Thyroid gland (tissue), 4 donors: Measurements from ENCODE around the gene DLX4. TPM values are rescaled to one million over a fixed set of nuclear protein-coding genes. Genes with fewer than 3 reads are reported as not detected.

Source experiments
- DNase-seq, 2 donors: peaks; one replicate each; pipeline ENCODE4 v3.0.0-alpha.2; 2019
- H3K27ac ChIP-seq, 3 donors: fragments of 200-600 bp; sonication (generic); 1 replicate in 2 of 3; 2 replicates in 1 of 3; pipeline ENCODE4 v1.5.1; 2016 to 2019; ENCODE audit warnings: mild to moderate bottlenecking in 1 of 3, moderate library complexity in 1 of 3
- H3K27me3 ChIP-seq: fragments of 200-600 bp; sonication (generic); one replicate; pipeline ENCODE4 v1.5.1; 2019
- H3K36me3 ChIP-seq, 2 donors: fragments of 200-600 bp; sonication (generic); one replicate each; pipeline ENCODE4 v1.5.1; 2016 to 2019
- H3K4me1 ChIP-seq, 2 donors: fragments of 200-600 bp; sonication (generic); one replicate each; pipeline ENCODE4 v1.5.1; 2017 to 2019
- H3K4me3 ChIP-seq, 3 donors: fragments of 200-600 bp; sonication (generic); replicated peaks in 1 of 3; 1 replicate in 2 of 3; 2 replicates in 1 of 3; pipeline ENCODE4 v1.5.1; 2016; ENCODE audit warnings: mild to moderate bottlenecking in 1 of 3
- H3K9me3 ChIP-seq: fragments of 200-600 bp; sonication (generic); one replicate; pipeline ENCODE4 v1.5.1; 2017
- POLR2A ChIP-seq, 2 donors: fragments of 450-650 bp; IDR thresholded peaks; one replicate each; pipeline ENCODE4 v1.6.1; 2017; ENCODE audit warnings: antibody characterized with exemption in 2 of 2, mild to moderate bottlenecking in 2 of 2, moderate library complexity in 1 of 2
- WGBS, 2 donors: methylation state at CpG; one replicate each; pipeline ENCODE4 v1.1.5; 2017; 5-methylcytosine and 5-hydroxymethylcytosine counted together
- intact Hi-C: fragments of 100-400 bp; cut with DNase I; formaldehyde crosslinking; loops from one replicate; pipeline ENCODE4 v1.15.1; 2023
- total RNA-seq, 4 donors: library from RNA; depleted of rRNA; stranded (reverse); fragments of >200 nt; gene quantifications; one replicate each; pipeline ENCODE4 v1.2.3, GENCODE V29; 2016
- TF ChIP-seq, protein P1 (sequence below), 6 experiments: fragments of 200-600 bp in 3 of 6; fragments of 450-650 bp in 3 of 6; sonication (generic) in 3 of 6; IDR thresholded peaks; one replicate each; pipeline ENCODE4 v1.5.1; 2016 to 2019; ENCODE audit warnings: antibody characterized with exemption in 6 of 6, mild to moderate bottlenecking in 2 of 6, inconsistent platforms in 1 of 6, moderate library complexity in 1 of 6

The DLX4 gene
- total RNA-seq, 4 donors from 2014 or later: 0.56 to 1.2 TPM; not detected in 2

DNA sequence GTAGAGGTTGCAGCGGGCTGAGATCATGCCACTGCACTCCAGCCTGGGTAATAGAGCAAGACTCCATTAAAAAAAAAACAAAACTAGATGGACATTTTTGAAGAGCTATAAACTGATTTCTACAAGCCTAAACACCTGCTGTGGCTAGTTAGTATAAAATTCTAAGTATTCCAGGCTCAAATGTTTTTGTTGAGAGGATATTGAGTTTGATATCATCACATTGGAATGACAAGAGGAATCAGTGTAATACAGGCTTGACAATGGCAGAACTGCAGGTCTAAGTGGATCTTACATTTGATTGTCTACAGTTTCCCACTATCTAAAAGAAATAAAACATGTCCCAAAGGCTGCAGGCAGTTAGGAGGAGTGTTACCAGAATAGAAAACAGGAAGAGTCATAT lies 49.9 kb downstream of the DLX4 start:
- no peaks in the 10 kb centered on the region for H3K36me3 ChIP-seq
- no peak overlapping the region for H3K4me3 ChIP-seq
- peak overlapping the region in 1 of 3 donors; percentile 36 for H3K27ac ChIP-seq
- no peaks in the 10 kb centered on the region for H3K27me3 ChIP-seq
- H3K9me3 ChIP-seq: no peaks in the 10 kb centered on the region
- WGBS, 2 donors: 93 to 97% methylated on average over 1 of the region's 1 CpG
- DNase-seq: no peak
- peaks cover 6 to 7% of the 10 kb centered on the region in 2 donors for H3K4me1 ChIP-seq
- TF ChIP-seq, protein P1, sequence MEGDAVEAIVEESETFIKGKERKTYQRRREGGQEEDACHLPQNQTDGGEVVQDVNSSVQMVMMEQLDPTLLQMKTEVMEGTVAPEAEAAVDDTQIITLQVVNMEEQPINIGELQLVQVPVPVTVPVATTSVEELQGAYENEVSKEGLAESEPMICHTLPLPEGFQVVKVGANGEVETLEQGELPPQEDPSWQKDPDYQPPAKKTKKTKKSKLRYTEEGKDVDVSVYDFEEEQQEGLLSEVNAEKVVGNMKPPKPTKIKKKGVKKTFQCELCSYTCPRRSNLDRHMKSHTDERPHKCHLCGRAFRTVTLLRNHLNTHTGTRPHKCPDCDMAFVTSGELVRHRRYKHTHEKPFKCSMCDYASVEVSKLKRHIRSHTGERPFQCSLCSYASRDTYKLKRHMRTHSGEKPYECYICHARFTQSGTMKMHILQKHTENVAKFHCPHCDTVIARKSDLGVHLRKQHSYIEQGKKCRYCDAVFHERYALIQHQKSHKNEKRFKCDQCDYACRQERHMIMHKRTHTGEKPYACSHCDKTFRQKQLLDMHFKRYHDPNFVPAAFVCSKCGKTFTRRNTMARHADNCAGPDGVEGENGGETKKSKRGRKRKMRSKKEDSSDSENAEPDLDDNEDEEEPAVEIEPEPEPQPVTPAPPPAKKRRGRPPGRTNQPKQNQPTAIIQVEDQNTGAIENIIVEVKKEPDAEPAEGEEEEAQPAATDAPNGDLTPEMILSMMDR (IDR thresholded peaks at IDR 0.05): no peak
- no peak for TF ChIP-seq POLR2A (IDR thresholded peaks at IDR 0.05)
- intact Hi-C loops: no loop called here

DNA sequence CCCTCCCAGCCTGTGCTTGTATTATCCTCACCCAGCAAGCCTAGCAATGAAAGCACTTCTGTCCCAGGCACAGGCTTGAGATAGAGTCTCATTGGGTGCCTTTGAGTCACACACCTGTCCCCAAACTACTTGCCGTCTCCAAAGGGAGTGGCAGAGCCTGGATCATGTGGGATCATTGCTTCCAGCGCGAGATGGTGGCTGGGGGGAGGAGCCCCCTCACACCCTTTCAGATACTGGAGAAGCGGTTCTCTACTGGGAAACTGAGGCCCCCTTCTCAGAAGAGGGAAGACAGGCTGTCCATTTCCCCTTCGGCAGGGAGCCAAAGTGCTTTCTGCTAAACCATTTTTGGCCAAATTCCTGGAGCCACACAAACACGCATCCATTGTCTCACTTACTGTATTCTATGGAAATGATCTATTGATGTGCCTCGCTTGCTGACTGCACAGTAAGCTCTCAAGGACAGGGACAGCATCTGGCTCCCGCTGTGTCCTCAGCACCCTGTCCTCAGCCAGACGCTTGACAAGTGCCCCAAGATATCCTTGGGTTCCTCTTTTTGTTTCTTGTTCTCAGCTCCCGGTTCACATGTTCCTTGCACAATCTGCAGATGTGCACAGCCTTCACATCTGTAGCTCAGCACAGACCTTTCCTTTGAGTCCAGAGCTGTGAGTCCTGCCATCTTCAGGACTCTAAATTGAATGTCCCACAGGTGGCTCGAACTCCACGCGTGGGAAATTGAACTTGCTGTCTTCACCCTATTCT lies 52.0 kb downstream of the DLX4 start:
- intact Hi-C loops: no loop called here
- H3K4me3 ChIP-seq: no peak overlapping the region
- H3K27ac ChIP-seq: no peak overlapping the region
- DNase-seq: no peak
- no peaks in the 10 kb centered on the region for H3K36me3 ChIP-seq
- no peaks in the 10 kb centered on the region for H3K9me3 ChIP-seq
- 77 to 82% methylated on average over 13 of the region's 13 CpGs for WGBS, 2 donors
- H3K4me1 ChIP-seq: peaks cover 6 to 7% of the 10 kb centered on the region in 2 donors
- TF ChIP-seq, protein P1 (IDR thresholded peaks at IDR 0.05): no peak
- no peak for TF ChIP-seq POLR2A (IDR thresholded peaks at IDR 0.05)
- H3K27me3 ChIP-seq: no peaks in the 10 kb centered on the region

DNA sequence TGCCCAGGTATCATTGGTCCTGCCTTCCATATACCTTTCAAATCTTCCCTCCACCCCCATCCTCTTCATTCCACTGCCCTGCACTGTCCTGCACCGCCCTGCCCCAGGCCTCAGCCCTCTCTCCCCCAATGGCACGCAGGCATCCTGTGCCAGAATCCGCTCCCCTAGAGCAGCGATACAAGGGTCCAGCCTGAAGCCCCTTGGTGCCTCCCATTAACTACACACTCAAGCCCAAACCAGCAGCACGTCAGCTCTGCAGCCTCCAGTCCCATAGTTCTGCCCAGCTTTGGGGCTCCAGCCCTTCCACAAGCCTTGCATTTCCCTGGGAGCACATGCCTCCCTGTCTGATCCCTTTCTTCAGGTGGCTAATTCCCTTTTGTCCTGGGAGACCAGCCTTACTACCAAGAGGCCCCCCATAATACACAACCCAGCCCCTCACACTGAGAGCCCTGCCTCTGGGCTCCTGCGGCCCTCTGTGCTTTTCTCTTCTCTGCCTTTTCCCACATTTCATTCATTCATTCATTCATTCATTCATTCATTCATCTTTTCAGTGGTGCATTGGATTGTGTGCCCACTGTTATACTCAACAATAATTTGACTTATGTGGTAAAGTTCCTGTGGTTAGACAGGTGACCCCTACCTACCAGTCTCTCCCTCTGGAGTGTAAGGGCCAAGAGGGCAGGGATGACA lies 52.8 kb downstream of the DLX4 start:
- no peaks in the 10 kb centered on the region for H3K36me3 ChIP-seq
- no peak overlapping the region for H3K27ac ChIP-seq
- DNase-seq: no peak
- no peaks in the 10 kb centered on the region for H3K27me3 ChIP-seq
- WGBS, 2 donors: 86 to 94% methylated on average over 6 of the region's 6 CpGs
- H3K4me1 ChIP-seq: peaks cover 6 to 7% of the 10 kb centered on the region in 2 donors
- intact Hi-C loops: no loop called here
- TF ChIP-seq, protein P1 (IDR thresholded peaks at IDR 0.05): no peak
- no peak for TF ChIP-seq POLR2A (IDR thresholded peaks at IDR 0.05)
- H3K9me3 ChIP-seq: no peaks in the 10 kb centered on the region
- no peak overlapping the region for H3K4me3 ChIP-seq

DNA sequence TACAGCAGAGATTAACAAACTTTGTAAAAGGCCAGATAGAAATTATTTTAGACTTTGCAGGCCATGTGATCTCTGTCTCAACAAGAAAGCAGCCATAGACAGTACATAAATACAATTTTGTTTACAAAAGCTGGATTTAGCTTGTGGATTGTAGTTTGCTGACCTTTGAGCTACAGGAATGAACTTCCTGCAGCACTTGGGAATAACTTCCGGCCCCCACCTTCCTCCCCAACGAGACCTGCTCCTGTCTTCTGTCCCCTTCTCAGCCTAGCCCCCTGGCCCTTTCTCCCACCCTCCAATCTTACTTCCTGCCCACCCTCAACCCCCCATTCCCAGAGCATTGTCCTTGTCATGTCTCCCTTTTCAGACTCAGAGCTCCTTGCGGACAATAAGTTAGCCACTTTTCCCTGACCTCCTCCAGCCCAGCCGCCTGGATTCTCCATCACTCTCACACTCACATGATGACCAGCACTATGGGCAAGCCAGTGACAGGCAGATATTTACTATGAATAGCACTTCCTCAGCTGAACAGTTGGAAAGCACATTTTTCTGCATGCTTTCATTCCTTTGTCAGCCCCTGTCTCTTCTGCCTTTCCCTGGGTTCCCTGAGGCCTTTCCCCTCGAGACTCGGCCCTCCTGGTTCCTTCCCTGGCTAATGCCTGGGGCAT lies 53.6 kb downstream of the DLX4 start:
- TF ChIP-seq, protein P1 (IDR thresholded peaks at IDR 0.05): no peak
- no peak for TF ChIP-seq POLR2A (IDR thresholded peaks at IDR 0.05)
- Histone ChIP-seq H3K4me1 (peaks cover 13 to 14% of the 10 kb centered on the region in 2 donors), H3K4me3 (no peak overlapping the region), H3K27ac (no peak overlapping the region), H3K9me3 (no peaks in the 10 kb centered on the region), H3K27me3 (no peaks in the 10 kb centered on the region), H3K36me3 (no peaks in the 10 kb centered on the region)
- intact Hi-C loops: no loop called here
- WGBS, 2 donors: 69 to 78% methylated on average over 6 of the region's 6 CpGs
- no peak for DNase-seq
